Right hindlimb (tissue), 1 donor: ENCODE results near the gene RASSF1.
A peak's percentile ranks its signal among the peaks of the same experiment; 100 is the strongest.

Source experiments
- DNase-seq: peaks from one replicate; pipeline ENCODE4 v3.0.0-alpha.2; 2018

The RASSF1 gene

GRCh38 chr3:50340448-50341329 lies at the start of gene RASSF1:
RASSF1 (minus strand) TSS chr3:50340836; CDS start chr3:50340805, 31 bp downstream.
- peak; percentile 89 for DNase-seq

GRCh38 chr3:50389414-50389767 lies 48.8 kb upstream of the RASSF1 start:
- no peak for DNase-seq

GRCh38 chr3:50388720-50389413 lies 48.2 kb upstream of the RASSF1 start:
- DNase-seq = no peak

GRCh38 chr3:50388016-50388719 lies 47.5 kb upstream of the RASSF1 start:
- no peak for DNase-seq

GRCh38 chr3:50385754-50386153 lies 45.1 kb upstream of the RASSF1 start:
- DNase-seq = no peak

- no peak for DNase-seq
These were observed 43.1 kb upstream of the RASSF1 start for GRCh38 chr3:50383750-50384149.

- no peak for DNase-seq
These were observed 42.1 kb upstream of the RASSF1 start for GRCh38 chr3:50382722-50383121.

- DNase-seq = no peak
These were observed 40.7 kb upstream of the RASSF1 start for GRCh38 chr3:50381383-50381782.

GRCh38 chr3:50380405-50381085 lies 39.9 kb upstream of the RASSF1 start:
- no peak for DNase-seq

- no peak for DNase-seq
These were observed 38.1 kb upstream of the RASSF1 start for GRCh38 chr3:50378757-50379156.

GRCh38 chr3:50378024-50378423 lies 37.4 kb upstream of the RASSF1 start:
- no peak for DNase-seq

- no peak for DNase-seq
These were observed 34.8 kb upstream of the RASSF1 start for GRCh38 chr3:50375258-50375931.

GRCh38 chr3:50374363-50375257 lies 34.0 kb upstream of the RASSF1 start:
- DNase-seq = no peak

GRCh38 chr3:50373146-50374051 lies 32.8 kb upstream of the RASSF1 start:
- DNase-seq = no peak

GRCh38 chr3:50372349-50372748 lies 31.7 kb upstream of the RASSF1 start:
- DNase-seq = no peak

GRCh38 chr3:50371133-50371685 lies 30.6 kb upstream of the RASSF1 start:
- no peak for DNase-seq

GRCh38 chr3:50370594-50370993 lies 30.0 kb upstream of the RASSF1 start:
- DNase-seq = peak; percentile 75

- DNase-seq = no peak
These were observed 28.5 kb upstream of the RASSF1 start for GRCh38 chr3:50369012-50369670.

GRCh38 chr3:50365842-50366220 lies 25.2 kb upstream of the RASSF1 start:
- no peak for DNase-seq
